Measurements from ENCODE around the gene TEKT5.

DNA sequence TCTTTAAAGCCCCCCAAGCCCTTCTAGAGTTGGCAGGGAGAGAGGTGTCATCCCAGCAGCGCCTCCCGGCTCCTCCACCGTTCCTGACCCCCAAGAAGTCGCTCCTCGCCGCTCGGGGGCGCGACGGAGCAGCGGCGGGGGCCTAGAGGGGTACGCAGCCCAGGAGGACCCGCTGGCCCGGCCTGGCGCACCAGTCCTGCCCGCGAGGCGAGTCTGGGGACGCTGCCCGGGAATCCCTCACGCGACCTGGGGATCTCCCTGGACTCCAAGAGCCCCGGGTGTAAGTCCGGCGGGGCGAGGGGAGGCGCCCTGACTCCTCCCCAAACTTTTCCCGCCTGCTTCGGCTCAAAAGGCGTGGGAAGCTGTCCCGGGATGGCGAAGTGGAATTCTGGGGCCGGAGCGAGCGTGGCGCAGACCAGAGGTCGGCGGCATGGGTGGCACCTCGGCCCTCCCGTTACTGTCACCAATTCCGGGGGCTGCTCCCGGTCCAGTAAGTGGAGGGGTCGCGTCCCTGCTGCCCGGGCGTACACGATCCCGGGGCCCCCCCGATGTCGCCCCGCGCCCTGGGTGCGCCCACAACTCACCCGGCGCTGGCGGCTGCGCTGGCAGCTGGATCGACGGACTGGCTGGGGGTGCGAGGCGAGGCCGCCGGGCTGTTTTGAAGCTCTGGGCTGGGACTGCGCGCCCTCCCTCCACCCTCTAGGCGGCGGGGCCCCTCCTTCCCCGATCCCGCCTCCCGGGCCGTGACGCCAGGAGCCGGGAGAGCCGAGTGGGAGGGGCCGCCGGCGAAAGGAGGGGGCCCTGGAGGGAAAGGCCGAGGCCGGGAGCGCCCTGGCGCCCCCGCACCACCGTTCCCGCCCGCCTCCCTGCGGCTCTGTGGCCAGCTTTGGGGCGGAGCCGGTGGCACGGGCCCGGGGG is 114.5 kb downstream of the TEKT5 start, which contains the start of gene EMP2:
- TF ChIP-seq EZH2phosphoT487 (IDR thresholded peaks at IDR 0.05; ENCODE audit: insufficient read depth, low read depth), result no peak
- no peak for TF ChIP-seq EZH2 (IDR thresholded peaks at IDR 0.05; ENCODE audit: insufficient read depth, poor library complexity, severe bottlenecking)
